GM12801 (cell line): ENCODE results near the gene AGBL2.

Experiments
- TF ChIP-seq, protein P1 (sequence below): IDR thresholded peaks from one replicate; pipeline ENCODE4 v1.5.1; 2011; ENCODE audit warnings: control low read depth; ENCODE audit not compliant: insufficient read length; ENCODE audit errors: extremely low read depth

The AGBL2 gene

DNA sequence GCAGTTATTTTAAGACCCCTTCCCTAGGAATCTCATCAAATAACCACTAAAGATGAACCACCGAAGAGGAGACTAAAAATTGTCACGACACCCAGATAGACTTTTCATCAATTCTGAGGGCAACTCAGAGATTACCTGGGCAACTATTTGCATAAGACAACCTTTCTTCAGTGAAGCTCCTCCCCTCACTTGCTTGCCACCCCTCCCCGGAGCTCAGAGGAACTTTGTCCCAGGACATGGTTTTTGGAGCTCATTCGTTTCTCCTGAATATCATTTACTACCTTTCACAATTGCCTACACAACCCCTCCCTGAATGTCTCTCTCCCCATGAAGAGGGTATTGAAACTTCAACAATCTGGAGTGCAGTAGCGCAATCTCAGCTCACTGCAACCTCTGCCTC lies 3.9 kb downstream of the AGBL2 start:
- TF ChIP-seq, protein P1, sequence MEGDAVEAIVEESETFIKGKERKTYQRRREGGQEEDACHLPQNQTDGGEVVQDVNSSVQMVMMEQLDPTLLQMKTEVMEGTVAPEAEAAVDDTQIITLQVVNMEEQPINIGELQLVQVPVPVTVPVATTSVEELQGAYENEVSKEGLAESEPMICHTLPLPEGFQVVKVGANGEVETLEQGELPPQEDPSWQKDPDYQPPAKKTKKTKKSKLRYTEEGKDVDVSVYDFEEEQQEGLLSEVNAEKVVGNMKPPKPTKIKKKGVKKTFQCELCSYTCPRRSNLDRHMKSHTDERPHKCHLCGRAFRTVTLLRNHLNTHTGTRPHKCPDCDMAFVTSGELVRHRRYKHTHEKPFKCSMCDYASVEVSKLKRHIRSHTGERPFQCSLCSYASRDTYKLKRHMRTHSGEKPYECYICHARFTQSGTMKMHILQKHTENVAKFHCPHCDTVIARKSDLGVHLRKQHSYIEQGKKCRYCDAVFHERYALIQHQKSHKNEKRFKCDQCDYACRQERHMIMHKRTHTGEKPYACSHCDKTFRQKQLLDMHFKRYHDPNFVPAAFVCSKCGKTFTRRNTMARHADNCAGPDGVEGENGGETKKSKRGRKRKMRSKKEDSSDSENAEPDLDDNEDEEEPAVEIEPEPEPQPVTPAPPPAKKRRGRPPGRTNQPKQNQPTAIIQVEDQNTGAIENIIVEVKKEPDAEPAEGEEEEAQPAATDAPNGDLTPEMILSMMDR, result no peak

DNA sequence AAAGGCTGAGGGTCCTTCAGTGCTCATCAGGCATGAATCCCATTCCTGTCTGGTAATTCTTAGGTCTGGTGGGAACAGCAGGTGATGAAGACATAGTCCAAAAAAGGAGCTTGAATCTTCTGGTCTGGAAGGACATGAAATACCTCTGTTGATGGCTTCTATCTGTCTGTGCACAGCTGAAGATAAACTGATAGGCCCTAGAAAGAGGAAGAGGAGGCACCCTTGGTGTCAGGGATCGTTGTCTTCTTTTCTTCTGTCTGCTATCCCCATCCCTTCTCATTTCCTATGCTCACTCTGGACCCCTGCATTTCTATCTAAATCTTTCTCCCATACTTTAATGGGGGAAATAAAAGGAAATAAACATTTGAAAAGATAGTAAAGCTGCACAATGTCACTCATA lies 9.4 kb downstream of the AGBL2 start:
- TF ChIP-seq, protein P1, result no peak

DNA sequence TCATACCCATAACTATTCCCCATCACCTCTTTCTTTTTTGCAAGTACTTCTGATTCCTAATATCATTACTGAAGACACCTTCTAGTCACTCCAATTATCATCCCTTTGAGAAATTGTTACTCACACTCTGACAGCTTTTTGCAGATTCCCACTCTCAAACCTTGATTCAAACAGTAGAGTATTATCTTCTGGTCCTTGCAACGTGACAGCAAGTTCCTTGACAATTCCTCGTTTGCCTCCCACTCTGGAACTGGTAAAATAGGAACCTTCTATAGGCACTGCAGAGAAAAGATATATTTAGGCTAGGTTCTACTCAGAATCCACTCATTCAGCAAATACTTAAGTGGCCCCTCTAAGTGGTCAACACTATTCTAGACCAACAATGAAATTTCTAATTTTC lies 23.2 kb downstream of the AGBL2 start:
- TF ChIP-seq, protein P1, result no peak

DNA sequence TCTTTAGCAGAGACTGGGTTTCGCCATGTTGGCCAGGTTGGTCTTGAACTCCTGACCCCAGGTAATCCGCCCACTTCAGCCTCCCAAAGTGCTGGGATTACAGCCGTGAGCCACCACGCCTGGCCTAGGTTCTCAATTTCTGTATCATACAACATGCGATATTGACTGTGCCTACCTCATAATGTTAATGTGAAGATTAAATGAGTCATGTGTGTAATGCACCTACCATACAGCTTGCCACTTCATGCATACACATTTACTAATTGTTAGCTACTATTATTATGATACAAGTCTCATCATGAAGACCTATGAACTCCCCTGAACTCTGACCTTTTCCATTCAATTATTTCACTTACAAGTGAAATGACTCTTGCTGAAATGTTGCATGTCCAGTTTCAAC lies 25.7 kb downstream of the AGBL2 start:
- TF ChIP-seq, protein P1, result no peak

DNA sequence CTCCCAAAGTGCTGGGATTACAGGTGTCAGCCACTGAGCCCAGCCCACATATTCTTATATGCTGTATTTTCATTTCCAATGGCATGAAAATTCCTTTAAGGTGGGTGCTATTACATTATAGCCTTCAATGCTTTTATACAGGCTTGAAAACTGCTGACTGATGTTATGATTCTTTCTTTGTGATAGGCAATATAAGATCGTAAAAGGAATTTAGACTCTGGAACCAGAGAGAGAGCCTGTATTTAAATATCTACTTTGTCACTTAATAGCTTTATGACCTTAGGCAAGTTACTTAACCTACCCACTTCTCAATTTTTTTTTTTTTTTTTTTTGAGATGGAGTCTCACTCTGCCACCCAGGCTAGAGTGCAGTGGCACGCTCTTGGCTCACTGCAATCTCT lies 26.2 kb downstream of the AGBL2 start:
- TF ChIP-seq, protein P1, result no peak

DNA sequence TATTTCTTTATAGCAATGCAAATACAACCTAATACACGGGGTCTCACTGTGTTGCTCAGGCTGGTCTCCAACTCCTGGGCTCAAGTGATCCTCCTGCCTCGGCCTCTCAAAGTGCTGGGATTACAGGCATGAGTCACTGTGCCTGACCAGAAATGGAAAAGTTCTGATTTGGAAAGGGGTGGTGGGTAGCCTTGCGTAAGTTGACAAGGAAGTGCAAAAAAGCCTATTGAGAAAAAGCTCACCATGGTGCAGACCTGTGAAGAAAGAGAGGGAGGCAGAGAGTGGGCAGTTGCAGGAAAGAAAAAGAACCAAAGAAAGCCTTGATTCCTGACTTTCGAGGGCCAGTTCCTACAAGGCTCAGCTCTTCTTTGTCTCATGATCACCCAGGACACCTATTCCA lies 27.1 kb downstream of the AGBL2 start:
- TF ChIP-seq, protein P1, result no peak

DNA sequence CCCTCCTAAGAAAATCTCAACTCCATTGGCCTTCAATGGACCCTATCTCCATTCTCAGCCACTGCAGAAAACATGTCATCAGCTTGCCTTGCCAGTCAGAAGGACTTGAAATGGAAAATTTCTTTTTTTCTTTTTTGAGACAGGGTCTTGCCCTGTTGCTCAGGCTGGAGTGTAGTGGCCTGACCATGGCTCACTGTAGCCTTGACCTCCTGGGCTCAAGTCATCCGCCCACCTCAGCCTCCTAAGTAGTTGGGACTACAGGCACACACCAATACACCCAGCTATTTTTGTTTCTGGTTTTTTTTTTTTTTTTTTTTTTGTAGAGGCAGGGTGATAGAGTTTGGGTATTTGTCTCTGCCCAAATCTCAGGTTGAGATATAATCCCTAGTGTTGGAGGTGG lies 29.0 kb downstream of the AGBL2 start:
- TF ChIP-seq, protein P1, result no peak

DNA sequence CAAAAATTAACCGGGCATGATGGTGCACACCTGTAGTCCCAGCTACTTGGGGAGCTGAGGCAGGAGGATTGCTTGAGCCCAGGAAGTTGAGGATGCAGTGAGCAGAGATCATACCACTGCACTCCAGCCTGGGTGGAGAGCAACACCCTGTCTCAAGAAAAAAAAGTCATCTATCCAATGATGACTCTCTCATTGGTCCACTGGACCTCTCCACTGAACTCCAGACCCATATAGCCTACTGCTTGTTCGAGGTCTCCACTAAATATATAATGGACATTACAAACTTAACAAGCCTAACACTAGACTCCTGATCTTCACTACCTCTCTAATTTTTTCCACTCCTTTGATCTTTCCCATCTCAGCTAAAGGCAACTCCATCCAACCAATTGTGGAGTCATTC lies 39.3 kb downstream of the AGBL2 start:
- TF ChIP-seq, protein P1, result no peak
